HepG2 (cell line): ENCODE results near the gene TOR1A.

Source experiments
- FOXP1 ChIP-seq, 2 experiments: fragments of 450-650 bp in 1 of 2; IDR thresholded peaks; 2 replicates each; pipeline ENCODE4 v1.6.1; 2017 to 2018; ENCODE audit warnings: antibody characterized with exemption in 1 of 2
- HDAC2 ChIP-seq: sonication (generic); formaldehyde crosslinking; IDR thresholded peaks from 2 replicates; pipeline ENCODE4 v1.4.0; 2020; ENCODE audit warnings: missing genetic modification reagents
- HES4 ChIP-seq: sonication (generic); formaldehyde crosslinking; IDR thresholded peaks from 2 replicates; pipeline ENCODE4 v1.9.0; 2021; ENCODE audit warnings: mild to moderate bottlenecking, missing genetic modification reagents, borderline replicate concordance
- KDM5A ChIP-seq: fragments of 200-600 bp; sonication (generic); IDR thresholded peaks from 2 replicates; pipeline ENCODE4 v1.7.0; 2018; ENCODE audit warnings: antibody characterized with exemption, mild to moderate bottlenecking, low read length, borderline replicate concordance
- POLR2A ChIP-seq, 2 experiments: IDR thresholded peaks; 2 replicates each; pipeline ENCODE4 v1.6.1; 2011; ENCODE audit warnings: low read depth in 2 of 2, low read length in 2 of 2, mild to moderate bottlenecking in 1 of 2, moderate library complexity in 1 of 2; ENCODE audit not compliant: insufficient read depth in 1 of 2
- TBP ChIP-seq: sonication (generic); formaldehyde crosslinking; IDR thresholded peaks from 2 replicates; pipeline ENCODE4 v1.5.0; 2020; ENCODE audit warnings: missing genetic modification reagents
- TF ChIP-seq, protein P1 (sequence below): sonication (generic); formaldehyde crosslinking; IDR thresholded peaks from 2 replicates; pipeline ENCODE4 v1.5.0; 2020; ENCODE audit warnings: mild to moderate bottlenecking, missing genetic modification reagents, moderate library complexity
- TF ChIP-seq, protein P2 (sequence below): IDR thresholded peaks from 2 replicates; pipeline ENCODE4 v1.6.1; 2012; ENCODE audit warnings: inconsistent platforms

DNA sequence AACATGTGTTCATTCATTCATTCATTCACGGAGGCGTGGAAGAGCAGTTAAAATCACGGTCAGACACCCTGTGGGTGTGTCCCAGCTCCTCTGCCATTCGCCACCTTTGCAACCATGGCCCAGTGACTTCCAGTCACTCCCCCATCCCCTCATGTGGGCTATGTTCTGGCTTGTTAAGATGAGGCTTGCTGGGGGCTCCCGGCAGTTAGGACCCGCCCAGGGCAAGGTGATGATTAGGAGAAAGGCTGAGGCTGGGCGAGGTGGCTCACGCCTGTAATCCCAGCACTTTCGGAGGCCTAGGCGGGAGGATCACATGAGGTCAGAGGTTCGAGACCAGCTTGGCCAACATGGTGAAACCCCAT lies 46.2 kb downstream of the TOR1A start:
- no peak for TF ChIP-seq POLR2A (IDR thresholded peaks at IDR 0.05; ENCODE audit: insufficient read depth in 1 of 2, low read depth in 2 of 2, low read length in 2 of 2)
- TF ChIP-seq, protein P1, sequence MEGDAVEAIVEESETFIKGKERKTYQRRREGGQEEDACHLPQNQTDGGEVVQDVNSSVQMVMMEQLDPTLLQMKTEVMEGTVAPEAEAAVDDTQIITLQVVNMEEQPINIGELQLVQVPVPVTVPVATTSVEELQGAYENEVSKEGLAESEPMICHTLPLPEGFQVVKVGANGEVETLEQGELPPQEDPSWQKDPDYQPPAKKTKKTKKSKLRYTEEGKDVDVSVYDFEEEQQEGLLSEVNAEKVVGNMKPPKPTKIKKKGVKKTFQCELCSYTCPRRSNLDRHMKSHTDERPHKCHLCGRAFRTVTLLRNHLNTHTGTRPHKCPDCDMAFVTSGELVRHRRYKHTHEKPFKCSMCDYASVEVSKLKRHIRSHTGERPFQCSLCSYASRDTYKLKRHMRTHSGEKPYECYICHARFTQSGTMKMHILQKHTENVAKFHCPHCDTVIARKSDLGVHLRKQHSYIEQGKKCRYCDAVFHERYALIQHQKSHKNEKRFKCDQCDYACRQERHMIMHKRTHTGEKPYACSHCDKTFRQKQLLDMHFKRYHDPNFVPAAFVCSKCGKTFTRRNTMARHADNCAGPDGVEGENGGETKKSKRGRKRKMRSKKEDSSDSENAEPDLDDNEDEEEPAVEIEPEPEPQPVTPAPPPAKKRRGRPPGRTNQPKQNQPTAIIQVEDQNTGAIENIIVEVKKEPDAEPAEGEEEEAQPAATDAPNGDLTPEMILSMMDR (CRISPR knock-in tag), result no peak
- TF ChIP-seq HES4 (CRISPR knock-in tag), result no peak
- no peak for TF ChIP-seq FOXP1 (IDR thresholded peaks at IDR 0.05)
- TF ChIP-seq FOXP1 (CRISPR knock-in tag; IDR thresholded peaks at IDR 0.05), result no peak
- no peak for TF ChIP-seq KDM5A
- no peak for TF ChIP-seq HDAC2 (CRISPR knock-in tag)
- TF ChIP-seq TBP (CRISPR knock-in tag), result no peak
- TF ChIP-seq, protein P2, sequence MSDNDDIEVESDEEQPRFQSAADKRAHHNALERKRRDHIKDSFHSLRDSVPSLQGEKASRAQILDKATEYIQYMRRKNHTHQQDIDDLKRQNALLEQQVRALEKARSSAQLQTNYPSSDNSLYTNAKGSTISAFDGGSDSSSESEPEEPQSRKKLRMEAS, result no peak
